K562 (cell line): ENCODE measurements around the gene ALG1. TPM values are rescaled to one million over a fixed set of nuclear protein-coding genes. Genes with fewer than 3 reads are reported as not detected.
"Not testable (repeated sequence)": the region's sequence is repeated elsewhere in the genome, so short reads cannot be mapped to it uniquely, and the experiment has no call there.

Experiments used
- ATF7 ChIP-seq: fragments of 450-650 bp; IDR thresholded peaks from 2 replicates; pipeline ENCODE4 v1.7.1; 2014; ENCODE audit warnings: mild to moderate bottlenecking, moderate library complexity
- MNT ChIP-seq, 2 experiments: fragments of 450-650 bp; conservative IDR thresholded peaks; 2 replicates each; pipeline ENCODE4 v1.6.1; 2017; ENCODE audit warnings: mild to moderate bottlenecking in 2 of 2, moderate library complexity in 2 of 2
- NFIC ChIP-seq: fragments of 450-650 bp; IDR thresholded peaks from 2 replicates; pipeline ENCODE4 v1.6.1; 2017; ENCODE audit warnings: mild to moderate bottlenecking, inconsistent platforms
- NR2C2 ChIP-seq, 2 experiments: fragments of 200-800 bp in 1 of 2; sonication (Bioruptor generic) in 1 of 2; sonication (generic) in 1 of 2; formaldehyde crosslinking in 1 of 2; IDR thresholded peaks; 2 replicates each; pipeline versions ENCODE4 v1.6.1 to v1.8.0; 2016 to 2022; ENCODE audit warnings: mild to moderate bottlenecking in 1 of 2, missing compliant biosample characterization in 1 of 2, missing genetic modification characterization in 1 of 2, missing genetic modification reagents in 1 of 2
- POLR2A ChIP-seq: fragments of 450-650 bp; conservative IDR thresholded peaks from 2 replicates; pipeline ENCODE4 v1.6.1; 2016
- POLR2G ChIP-seq: fragments of 200-400 bp; formaldehyde crosslinking; IDR thresholded peaks from 2 replicates; pipeline ENCODE4 v1.6.1; 2017; ENCODE audit warnings: low read depth, mild to moderate bottlenecking, antibody characterized with exemption, low read length, moderate library complexity
- RAD21 ChIP-seq, 2 experiments: fragments of 250-450 bp in 1 of 2; fragments of 450-650 bp in 1 of 2; sonication (Bioruptor Pico) in 1 of 2; formaldehyde crosslinking in 1 of 2; IDR thresholded peaks in 1 of 2; conservative IDR thresholded peaks in 1 of 2; 2 replicates each; pipeline versions ENCODE4 v1.4.0 to v1.8.0; 2020 to 2022; ENCODE audit warnings: mild to moderate bottlenecking in 2 of 2, moderate library complexity in 1 of 2
- RBFOX2 ChIP-seq: fragments of 200-400 bp; formaldehyde crosslinking; IDR thresholded peaks from 2 replicates; pipeline ENCODE4 v1.6.1; 2017; ENCODE audit warnings: low read depth, mild to moderate bottlenecking, low read length, moderate library complexity
- SIN3A ChIP-seq, 2 experiments: fragments of 150-350 bp in 1 of 2; IDR thresholded peaks; 2 replicates each; pipeline ENCODE4 v1.6.1; 2011 to 2016; ENCODE audit warnings: borderline replicate concordance in 2 of 2, low read depth in 2 of 2, low read length in 2 of 2, mild to moderate bottlenecking in 2 of 2, moderate library complexity in 2 of 2; ENCODE audit not compliant: control insufficient read depth in 1 of 2
- SUPT5H ChIP-seq: fragments of 450-650 bp; IDR thresholded peaks from 2 replicates; pipeline ENCODE4 v1.6.1; 2016
- TAF1 ChIP-seq: IDR thresholded peaks from 2 replicates; pipeline ENCODE4 v1.6.1; 2011; ENCODE audit warnings: mild to moderate bottlenecking, low read length, moderate library complexity; ENCODE audit not compliant: insufficient read depth, control insufficient read depth, severe bottlenecking; ENCODE audit errors: extremely low read depth
- polyA plus RNA-seq, 8 experiments: library from polyadenylated mRNA; depleted of rRNA in 4 of 8; stranded (reverse) in 5 of 8; unstranded in 3 of 8; fragments of >200 nt; fragmentation: Nextera tagmentation in 2 of 8; fragmentation: Illumina TruSeq in 1 of 8; extraction: Ambion mirVana in 2 of 8; extraction: Trizol in 1 of 8; gene quantifications; 2 replicates each; pipeline versions ENCODE4 v1.2.1 to v1.2.3, GENCODE V29; 2011 to 2014; ENCODE audit warnings: inconsistent platforms in 1 of 8, missing spikeins in 1 of 8
- total RNA-seq, 7 experiments: library from RNA; depleted of rRNA in 6 of 7; stranded (reverse); fragments of >200 nt in 6 of 7; fragmentation: Illumina TruSeq in 2 of 7; extraction: Trizol in 2 of 7; gene quantifications; 2 replicates each; pipeline versions ENCODE4 v1.2.1 to v1.2.3, GENCODE V29; 2011 to 2021; ENCODE audit warnings: low replicate concordance in 1 of 7
- TF ChIP-seq, protein P1 (sequence below): fragments of 200-800 bp; sonication (Bioruptor generic); IDR thresholded peaks from 2 replicates; pipeline ENCODE4 v1.6.1; 2017; ENCODE audit warnings: missing genetic modification characterization, missing compliant biosample characterization
- TF ChIP-seq, protein P2 (sequence below): sonication (generic); formaldehyde crosslinking; IDR thresholded peaks from 2 replicates; pipeline ENCODE4 v1.8.0; 2022; ENCODE audit warnings: mild to moderate bottlenecking, missing genetic modification reagents
- TF ChIP-seq, protein P3 (sequence below), 3 experiments: IDR thresholded peaks in 2 of 3; conservative IDR thresholded peaks in 1 of 3; 2 replicates each; pipeline ENCODE4 v1.5.1; 2011 to 2012; ENCODE audit warnings: low read length in 3 of 3, mild to moderate bottlenecking in 3 of 3, control low read depth in 2 of 3, improper control_type of control experiment in 1 of 3, inconsistent platforms in 1 of 3, low read depth in 1 of 3, mixed read lengths in 1 of 3, moderate library complexity in 1 of 3; ENCODE audit not compliant: insufficient read depth in 2 of 3

Gene ALG1
- total and polyA plus RNA-seq, 9 of the 15 experiments (the other 6 are each of a cell fraction or from before 2014, with no cell fraction given): 1.1 to 26.4 (median 18.3) TPM

- TF ChIP-seq RBFOX2 (peak; percentile 77), NFIC (peak; percentile 39; the same call in 1 of the 2 replicates), POLR2A (peak; percentile 58; the same call in 1 of the 2 replicates), SUPT5H (peak; percentile 41; the same call in 1 of the 2 replicates), SIN3A (IDR thresholded peaks at IDR 0.05; ENCODE audit: borderline replicate concordance in 2 of 2, control insufficient read depth in 1 of 2, low read depth in 2 of 2, low read length in 2 of 2) (0 out of 4 replicates have a peak, but pooled peaks of 1 of the 2 experiments have one; percentile 45), RAD21 (CRISPR knock-in tag; conservative IDR thresholded peaks at IDR 0.05 in 1 of 2, IDR thresholded peaks at IDR 0.05 in 1 of 2) (peak in 1 of 2 experiments; percentile 11; a peak in 1 of 4 replicates), ATF7 (peak; percentile 55; the same call in 1 of the 2 replicates), NR2C2 (tag; IDR thresholded peaks at IDR 0.05) (peak; percentile 39; the same call in 1 of the 2 replicates), POLR2G (peak; percentile 83), TAF1 (peak; percentile 50), MNT (conservative IDR thresholded peaks at IDR 0.05) (peak in 1 of 2 experiments; percentile 75; a peak in 3 of 4 replicates)
- TF ChIP-seq, protein P1, sequence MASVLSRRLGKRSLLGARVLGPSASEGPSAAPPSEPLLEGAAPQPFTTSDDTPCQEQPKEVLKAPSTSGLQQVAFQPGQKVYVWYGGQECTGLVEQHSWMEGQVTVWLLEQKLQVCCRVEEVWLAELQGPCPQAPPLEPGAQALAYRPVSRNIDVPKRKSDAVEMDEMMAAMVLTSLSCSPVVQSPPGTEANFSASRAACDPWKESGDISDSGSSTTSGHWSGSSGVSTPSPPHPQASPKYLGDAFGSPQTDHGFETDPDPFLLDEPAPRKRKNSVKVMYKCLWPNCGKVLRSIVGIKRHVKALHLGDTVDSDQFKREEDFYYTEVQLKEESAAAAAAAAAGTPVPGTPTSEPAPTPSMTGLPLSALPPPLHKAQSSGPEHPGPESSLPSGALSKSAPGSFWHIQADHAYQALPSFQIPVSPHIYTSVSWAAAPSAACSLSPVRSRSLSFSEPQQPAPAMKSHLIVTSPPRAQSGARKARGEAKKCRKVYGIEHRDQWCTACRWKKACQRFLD (CRISPR knock-in tag): peak; percentile 62; the same call in 1 of the 2 replicates
- TF ChIP-seq, protein P2, sequence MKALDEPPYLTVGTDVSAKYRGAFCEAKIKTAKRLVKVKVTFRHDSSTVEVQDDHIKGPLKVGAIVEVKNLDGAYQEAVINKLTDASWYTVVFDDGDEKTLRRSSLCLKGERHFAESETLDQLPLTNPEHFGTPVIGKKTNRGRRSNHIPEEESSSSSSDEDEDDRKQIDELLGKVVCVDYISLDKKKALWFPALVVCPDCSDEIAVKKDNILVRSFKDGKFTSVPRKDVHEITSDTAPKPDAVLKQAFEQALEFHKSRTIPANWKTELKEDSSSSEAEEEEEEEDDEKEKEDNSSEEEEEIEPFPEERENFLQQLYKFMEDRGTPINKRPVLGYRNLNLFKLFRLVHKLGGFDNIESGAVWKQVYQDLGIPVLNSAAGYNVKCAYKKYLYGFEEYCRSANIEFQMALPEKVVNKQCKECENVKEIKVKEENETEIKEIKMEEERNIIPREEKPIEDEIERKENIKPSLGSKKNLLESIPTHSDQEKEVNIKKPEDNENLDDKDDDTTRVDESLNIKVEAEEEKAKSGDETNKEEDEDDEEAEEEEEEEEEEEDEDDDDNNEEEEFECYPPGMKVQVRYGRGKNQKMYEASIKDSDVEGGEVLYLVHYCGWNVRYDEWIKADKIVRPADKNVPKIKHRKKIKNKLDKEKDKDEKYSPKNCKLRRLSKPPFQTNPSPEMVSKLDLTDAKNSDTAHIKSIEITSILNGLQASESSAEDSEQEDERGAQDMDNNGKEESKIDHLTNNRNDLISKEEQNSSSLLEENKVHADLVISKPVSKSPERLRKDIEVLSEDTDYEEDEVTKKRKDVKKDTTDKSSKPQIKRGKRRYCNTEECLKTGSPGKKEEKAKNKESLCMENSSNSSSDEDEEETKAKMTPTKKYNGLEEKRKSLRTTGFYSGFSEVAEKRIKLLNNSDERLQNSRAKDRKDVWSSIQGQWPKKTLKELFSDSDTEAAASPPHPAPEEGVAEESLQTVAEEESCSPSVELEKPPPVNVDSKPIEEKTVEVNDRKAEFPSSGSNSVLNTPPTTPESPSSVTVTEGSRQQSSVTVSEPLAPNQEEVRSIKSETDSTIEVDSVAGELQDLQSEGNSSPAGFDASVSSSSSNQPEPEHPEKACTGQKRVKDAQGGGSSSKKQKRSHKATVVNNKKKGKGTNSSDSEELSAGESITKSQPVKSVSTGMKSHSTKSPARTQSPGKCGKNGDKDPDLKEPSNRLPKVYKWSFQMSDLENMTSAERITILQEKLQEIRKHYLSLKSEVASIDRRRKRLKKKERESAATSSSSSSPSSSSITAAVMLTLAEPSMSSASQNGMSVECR (CRISPR knock-in tag): peak; percentile 84
- TF ChIP-seq, protein P3, sequence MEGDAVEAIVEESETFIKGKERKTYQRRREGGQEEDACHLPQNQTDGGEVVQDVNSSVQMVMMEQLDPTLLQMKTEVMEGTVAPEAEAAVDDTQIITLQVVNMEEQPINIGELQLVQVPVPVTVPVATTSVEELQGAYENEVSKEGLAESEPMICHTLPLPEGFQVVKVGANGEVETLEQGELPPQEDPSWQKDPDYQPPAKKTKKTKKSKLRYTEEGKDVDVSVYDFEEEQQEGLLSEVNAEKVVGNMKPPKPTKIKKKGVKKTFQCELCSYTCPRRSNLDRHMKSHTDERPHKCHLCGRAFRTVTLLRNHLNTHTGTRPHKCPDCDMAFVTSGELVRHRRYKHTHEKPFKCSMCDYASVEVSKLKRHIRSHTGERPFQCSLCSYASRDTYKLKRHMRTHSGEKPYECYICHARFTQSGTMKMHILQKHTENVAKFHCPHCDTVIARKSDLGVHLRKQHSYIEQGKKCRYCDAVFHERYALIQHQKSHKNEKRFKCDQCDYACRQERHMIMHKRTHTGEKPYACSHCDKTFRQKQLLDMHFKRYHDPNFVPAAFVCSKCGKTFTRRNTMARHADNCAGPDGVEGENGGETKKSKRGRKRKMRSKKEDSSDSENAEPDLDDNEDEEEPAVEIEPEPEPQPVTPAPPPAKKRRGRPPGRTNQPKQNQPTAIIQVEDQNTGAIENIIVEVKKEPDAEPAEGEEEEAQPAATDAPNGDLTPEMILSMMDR (IDR thresholded peaks at IDR 0.05 in 2 of 3, conservative IDR thresholded peaks at IDR 0.05 in 1 of 3; ENCODE audit: insufficient read depth in 2 of 3, low read depth in 1 of 3, low read length in 3 of 3): 0 out of 6 replicates have a peak, but pooled peaks of 1 of the 3 experiments have one; percentile 3
- not testable (repeated sequence) for TF ChIP-seq NR2C2 (CRISPR knock-in tag; IDR thresholded peaks at IDR 0.05)
Observed at GRCh38 chr16:5097470-5098220, 26.0 kb downstream of the ALG1 start, which contains the start of gene EEF2KMT (continued).
